ENCODE results near the gene PEBP1.

PEBP1 gene

GRCh38 chr12:118193958-118194357, 58.0 kb downstream of the PEBP1 start:
- DNase-seq (ENCODE audit: low read depth in 2 of 2) = no peak

All from stimulated activated CD8-positive, alpha-beta memory T cell treated with anti-CD3 and anti-CD28 coated beads, Interleukin-2, amount 100 ng/mL, for 48 hours (primary cell).